SK-N-MC (cell line): Measurements from ENCODE around the gene MET.

Source experiments
- EZH2 ChIP-seq: fragments of 200-600 bp; sonication (generic); IDR thresholded peaks from one replicate; pipeline ENCODE4 v1.6.1; 2017; ENCODE audit warnings: antibody characterized with exemption
- FOXP2 ChIP-seq: optimal IDR thresholded peaks from 2 replicates; pipeline ENCODE3; 2011; ENCODE audit warnings: mild to moderate bottlenecking, moderate library complexity; ENCODE audit not compliant: insufficient read depth; ENCODE audit errors: extremely low read length, control extremely low read depth
- POLR2AphosphoS5 ChIP-seq: IDR thresholded peaks from 2 replicates; pipeline ENCODE4 v1.6.1; 2012; ENCODE audit warnings: mild to moderate bottlenecking, low read depth, low read length, borderline replicate concordance

- TF ChIP-seq EZH2 (no peak), POLR2AphosphoS5 (no peak), FOXP2 (no peak)
These were observed 21.6 kb upstream of the MET start for GRCh38 chr7:116650436-116650835.
